GM19035 (cell line): ENCODE results near the gene GULP1.
"Not testable (repeated sequence)": the region's sequence is repeated elsewhere in the genome, so short reads cannot be mapped to it uniquely, and the experiment has no call there.

Source experiments
- ATAC-seq: cut with Tn5 transposase; IDR thresholded peaks from one replicate; pipeline ENCODE4 v1.9.1; 2021; ENCODE audit not compliant: unreplicated experiment

GULP1 gene

GRCh38 chr2:188588235-188588634 lies 296.6 kb downstream of the GULP1 start:
- ATAC-seq, result no peak

GRCh38 chr2:188596054-188596453 lies 304.4 kb downstream of the GULP1 start:
- ATAC-seq, result no peak

GRCh38 chr2:188598551-188598950 lies 306.9 kb downstream of the GULP1 start:
- ATAC-seq, result no peak

GRCh38 chr2:188599140-188599539 lies 307.5 kb downstream of the GULP1 start:
- ATAC-seq, result no peak

- no peak for ATAC-seq
These were observed 309.0 kb downstream of the GULP1 start for GRCh38 chr2:188600536-188601210.

- no peak for ATAC-seq
These were observed 309.7 kb downstream of the GULP1 start for GRCh38 chr2:188601391-188601790.

GRCh38 chr2:188601927-188602326 lies 310.3 kb downstream of the GULP1 start:
- ATAC-seq, result no peak

- no peak for ATAC-seq
These were observed 312.9 kb downstream of the GULP1 start for GRCh38 chr2:188604579-188604978.

- ATAC-seq, result not testable (repeated sequence)
These were observed 314.2 kb downstream of the GULP1 start for GRCh38 chr2:188605609-188606584.

GRCh38 chr2:188606596-188606995 lies 314.9 kb downstream of the GULP1 start:
- not testable (repeated sequence) for ATAC-seq

- ATAC-seq, result no peak
These were observed 315.8 kb downstream of the GULP1 start for GRCh38 chr2:188607501-188607900.

GRCh38 chr2:188609321-188610049 lies 317.8 kb downstream of the GULP1 start:
- ATAC-seq, result no peak

GRCh38 chr2:188610050-188610444 lies 318.4 kb downstream of the GULP1 start:
- no peak for ATAC-seq

GRCh38 chr2:188610827-188611226 lies 319.2 kb downstream of the GULP1 start:
- no peak for ATAC-seq

- no peak for ATAC-seq
These were observed 327.5 kb downstream of the GULP1 start for GRCh38 chr2:188619146-188619545.

- ATAC-seq, result no peak
These were observed 329.2 kb downstream of the GULP1 start for GRCh38 chr2:188620916-188621315.

GRCh38 chr2:188622601-188623260 lies 331.1 kb downstream of the GULP1 start:
- ATAC-seq, result no peak

- no peak for ATAC-seq
These were observed 332.4 kb downstream of the GULP1 start for GRCh38 chr2:188623995-188624643.

- no peak for ATAC-seq
These were observed 335.8 kb downstream of the GULP1 start for GRCh38 chr2:188627471-188627870.

GRCh38 chr2:188628989-188629752 lies 337.5 kb downstream of the GULP1 start:
- ATAC-seq, result no peak
